KMS-11 (cell line): Measurements from ENCODE around the gene ARHGAP28.

ENCODE experiments used
- H2AFZ ChIP-seq: fragments of 200-600 bp; sonication (generic); 2 replicates; pipeline ENCODE4 v1.6.1; 2016; ENCODE audit warnings: antibody characterized with exemption, mixed run types, low read depth
- H3K27ac ChIP-seq: fragments of 200-600 bp; sonication (generic); 2 replicates; pipeline ENCODE4 v1.6.1; 2016; ENCODE audit warnings: mild to moderate bottlenecking, mixed run types
- H3K27me3 ChIP-seq: fragments of 200-600 bp; sonication (generic); 2 replicates; pipeline ENCODE4 v1.6.1; 2017; ENCODE audit warnings: mild to moderate bottlenecking, low read depth, mixed run types, moderate library complexity; ENCODE audit not compliant: insufficient read depth
- H3K36me3 ChIP-seq: fragments of 200-600 bp; sonication (generic); 2 replicates; pipeline ENCODE4 v1.6.1; 2017; ENCODE audit warnings: mild to moderate bottlenecking, mixed run types; ENCODE audit not compliant: insufficient read depth
- H3K4me1 ChIP-seq: fragments of 200-600 bp; sonication (generic); 2 replicates; pipeline ENCODE4 v1.6.1; 2016; ENCODE audit warnings: mild to moderate bottlenecking, low read depth, mixed run types; ENCODE audit not compliant: poor library complexity, severe bottlenecking
- H3K4me2 ChIP-seq: fragments of 200-600 bp; sonication (generic); 2 replicates; pipeline ENCODE4 v1.7.0; 2016; ENCODE audit warnings: mild to moderate bottlenecking, mixed run types
- H3K4me3 ChIP-seq: fragments of 200-600 bp; sonication (generic); IDR thresholded peaks from 2 replicates; pipeline ENCODE4 v1.6.1; 2017; ENCODE audit warnings: low read depth, low read length, mixed read lengths; ENCODE audit not compliant: insufficient read depth
- H3K79me2 ChIP-seq: fragments of 200-600 bp; sonication (generic); 2 replicates; pipeline ENCODE4 v1.6.1; 2016; ENCODE audit warnings: low read depth, mixed run types; ENCODE audit not compliant: insufficient read depth
- H3K9ac ChIP-seq: fragments of 200-600 bp; sonication (generic); 2 replicates; pipeline ENCODE4 v1.6.1; 2016; ENCODE audit warnings: mild to moderate bottlenecking, mixed run types
- H4K20me1 ChIP-seq: fragments of 200-600 bp; sonication (generic); 2 replicates; pipeline ENCODE4 v1.6.1; 2016; ENCODE audit warnings: mild to moderate bottlenecking, mixed run types; ENCODE audit not compliant: insufficient read depth
- TF ChIP-seq, protein P1 (sequence below): fragments of 200-600 bp; sonication (generic); conservative IDR thresholded peaks from 2 replicates; pipeline ENCODE4 v1.6.1; 2017; ENCODE audit warnings: low read depth, mild to moderate bottlenecking, antibody characterized with exemption, low read length, moderate library complexity, mixed read lengths

ARHGAP28 gene

GRCh38 chr18:6830916-6831315, 101.4 kb downstream of the ARHGAP28 start:
- H3K27ac ChIP-seq: no peak overlapping the region
- H4K20me1 ChIP-seq: no peaks in the 10 kb centered on the region
- no peaks in the 10 kb centered on the region for H3K4me1 ChIP-seq
- H3K36me3 ChIP-seq: no peaks in the 10 kb centered on the region
- TF ChIP-seq, protein P1, sequence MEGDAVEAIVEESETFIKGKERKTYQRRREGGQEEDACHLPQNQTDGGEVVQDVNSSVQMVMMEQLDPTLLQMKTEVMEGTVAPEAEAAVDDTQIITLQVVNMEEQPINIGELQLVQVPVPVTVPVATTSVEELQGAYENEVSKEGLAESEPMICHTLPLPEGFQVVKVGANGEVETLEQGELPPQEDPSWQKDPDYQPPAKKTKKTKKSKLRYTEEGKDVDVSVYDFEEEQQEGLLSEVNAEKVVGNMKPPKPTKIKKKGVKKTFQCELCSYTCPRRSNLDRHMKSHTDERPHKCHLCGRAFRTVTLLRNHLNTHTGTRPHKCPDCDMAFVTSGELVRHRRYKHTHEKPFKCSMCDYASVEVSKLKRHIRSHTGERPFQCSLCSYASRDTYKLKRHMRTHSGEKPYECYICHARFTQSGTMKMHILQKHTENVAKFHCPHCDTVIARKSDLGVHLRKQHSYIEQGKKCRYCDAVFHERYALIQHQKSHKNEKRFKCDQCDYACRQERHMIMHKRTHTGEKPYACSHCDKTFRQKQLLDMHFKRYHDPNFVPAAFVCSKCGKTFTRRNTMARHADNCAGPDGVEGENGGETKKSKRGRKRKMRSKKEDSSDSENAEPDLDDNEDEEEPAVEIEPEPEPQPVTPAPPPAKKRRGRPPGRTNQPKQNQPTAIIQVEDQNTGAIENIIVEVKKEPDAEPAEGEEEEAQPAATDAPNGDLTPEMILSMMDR: no peak
- H3K9ac ChIP-seq: no peak overlapping the region
- H3K4me3 ChIP-seq: no peak overlapping the region
- H2AFZ ChIP-seq: no peak overlapping the region
- H3K4me2 ChIP-seq: no peak overlapping the region
- H3K79me2 ChIP-seq: no peaks in the 10 kb centered on the region
- no peaks in the 10 kb centered on the region for H3K27me3 ChIP-seq

DNA sequence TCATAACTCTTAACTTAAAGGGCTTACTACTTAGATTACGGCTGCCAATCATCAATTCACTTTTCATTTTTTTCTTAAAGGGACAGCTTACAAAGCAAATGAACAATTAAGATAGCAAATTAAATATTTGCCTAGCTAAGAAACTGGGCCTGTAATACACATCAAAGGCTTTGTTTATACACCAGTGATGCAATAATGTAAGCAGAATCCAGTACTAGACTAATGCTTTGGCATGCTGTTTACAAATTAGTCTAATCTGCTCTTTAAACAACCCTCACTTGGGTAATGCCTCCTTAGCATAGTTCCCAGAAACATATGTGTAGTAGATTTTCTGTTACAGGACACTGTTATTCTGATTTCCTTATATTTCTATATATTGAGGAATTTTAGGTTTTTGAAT, 105.8 kb downstream of the ARHGAP28 start:
- Histone ChIP-seq H3K4me3 (no peak overlapping the region), H3K9ac (no peak overlapping the region), H4K20me1 (no peaks in the 10 kb centered on the region), H3K4me2 (no peak overlapping the region), H3K36me3 (no peaks in the 10 kb centered on the region), H3K79me2 (no peaks in the 10 kb centered on the region), H2AFZ (no peak overlapping the region), H3K27me3 (no peaks in the 10 kb centered on the region), H3K4me1 (no peaks in the 10 kb centered on the region), H3K27ac (no peak overlapping the region)
- TF ChIP-seq, protein P1: no peak

DNA sequence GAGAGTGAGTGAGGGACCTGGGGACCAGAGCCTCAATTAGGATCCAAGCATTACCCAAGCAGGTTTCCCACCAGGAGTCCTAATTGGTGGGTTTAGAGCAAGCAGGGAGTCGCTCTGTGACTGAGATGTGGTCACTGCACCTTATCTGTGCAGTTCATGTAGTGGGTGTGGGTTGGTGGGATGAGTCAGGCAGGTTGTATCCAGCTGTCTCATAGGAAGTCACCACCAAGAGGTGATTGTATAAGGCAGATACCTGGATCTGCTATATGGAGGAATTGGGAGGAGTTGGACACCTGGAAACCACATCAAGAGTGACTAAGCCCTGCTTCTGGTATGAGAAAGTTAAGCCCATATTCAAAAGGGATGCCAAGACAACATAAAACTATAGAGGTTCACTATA, 106.8 kb downstream of the ARHGAP28 start:
- no peaks in the 10 kb centered on the region for H3K36me3 ChIP-seq
- TF ChIP-seq, protein P1: no peak
- H3K4me1 ChIP-seq: no peaks in the 10 kb centered on the region
- no peak overlapping the region for H3K4me3 ChIP-seq
- H3K79me2 ChIP-seq: no peaks in the 10 kb centered on the region
- no peaks in the 10 kb centered on the region for H4K20me1 ChIP-seq
- no peak overlapping the region for H3K4me2 ChIP-seq
- no peak overlapping the region for H3K9ac ChIP-seq
- no peak overlapping the region for H2AFZ ChIP-seq
- H3K27me3 ChIP-seq: no peaks in the 10 kb centered on the region
- no peak overlapping the region for H3K27ac ChIP-seq

DNA sequence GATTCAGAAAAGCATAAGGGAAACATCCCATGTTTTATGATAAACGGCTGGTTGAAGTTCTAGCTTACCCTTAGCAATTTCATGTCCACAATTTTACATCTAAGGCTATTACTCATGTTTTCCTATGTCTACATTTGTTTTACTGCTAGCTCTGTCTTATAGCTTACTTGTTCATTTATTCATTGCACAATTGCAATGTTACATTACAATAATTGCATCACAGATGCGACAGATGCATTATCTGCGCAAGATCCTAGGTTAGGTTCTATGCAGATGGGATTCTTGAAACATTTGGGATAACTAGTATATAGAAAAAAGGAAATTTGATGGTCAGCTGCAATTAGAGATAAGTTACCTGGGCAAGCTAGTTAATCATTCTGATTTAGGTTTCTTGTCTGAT, 108.4 kb downstream of the ARHGAP28 start:
- H3K4me2 ChIP-seq: no peak overlapping the region
- H3K36me3 ChIP-seq: no peaks in the 10 kb centered on the region
- H3K9ac ChIP-seq: no peak overlapping the region
- no peaks in the 10 kb centered on the region for H3K27me3 ChIP-seq
- H2AFZ ChIP-seq: no peak overlapping the region
- no peaks in the 10 kb centered on the region for H4K20me1 ChIP-seq
- no peak overlapping the region for H3K27ac ChIP-seq
- no peaks in the 10 kb centered on the region for H3K79me2 ChIP-seq
- no peak overlapping the region for H3K4me3 ChIP-seq
- TF ChIP-seq, protein P1: no peak
- H3K4me1 ChIP-seq: no peaks in the 10 kb centered on the region

- H4K20me1 ChIP-seq: no peaks in the 10 kb centered on the region
- H3K36me3 ChIP-seq: no peaks in the 10 kb centered on the region
- H3K4me2 ChIP-seq: no peak overlapping the region
- no peak overlapping the region for H3K27ac ChIP-seq
- no peaks in the 10 kb centered on the region for H3K79me2 ChIP-seq
- H3K27me3 ChIP-seq: no peaks in the 10 kb centered on the region
- no peak overlapping the region for H3K9ac ChIP-seq
- H3K4me1 ChIP-seq: no peaks in the 10 kb centered on the region
- H3K4me3 ChIP-seq: no peak overlapping the region
- TF ChIP-seq, protein P1: no peak
- no peak overlapping the region for H2AFZ ChIP-seq
Measured at GRCh38 chr18:6842081-6842480, 112.6 kb downstream of the ARHGAP28 start.
